ENCODE results near the gene PHF21A. TPM values are rescaled to one million over a fixed set of nuclear protein-coding genes. Genes with fewer than 3 reads are reported as not detected.

Gene PHF21A
- total RNA-seq, 4 donors from 2014 or later, result 11.2 to 22.3 (median 15.9) TPM

DNA sequence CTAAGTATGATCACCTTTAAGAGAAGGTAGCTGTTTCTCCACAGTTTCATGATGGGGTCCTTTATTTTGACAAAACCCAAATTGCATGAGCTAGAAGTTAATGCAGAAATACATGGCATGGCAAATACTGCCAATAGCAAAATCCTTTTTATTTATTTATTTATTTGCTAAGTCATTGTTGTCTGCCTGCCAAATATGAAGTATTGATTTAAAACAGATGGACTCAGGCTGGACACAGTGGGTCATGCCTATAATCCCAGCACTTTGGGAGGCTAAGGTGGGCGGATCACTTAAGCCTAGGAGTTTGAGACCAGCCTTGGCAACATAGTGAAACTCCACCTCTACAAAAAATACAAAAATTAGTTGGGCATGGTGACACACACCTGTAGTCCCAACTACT is 146.4 kb downstream of the PHF21A start:
- 78 to 100% methylated on average over 1 of the region's 1 CpG for WGBS, 2 donors

DNA sequence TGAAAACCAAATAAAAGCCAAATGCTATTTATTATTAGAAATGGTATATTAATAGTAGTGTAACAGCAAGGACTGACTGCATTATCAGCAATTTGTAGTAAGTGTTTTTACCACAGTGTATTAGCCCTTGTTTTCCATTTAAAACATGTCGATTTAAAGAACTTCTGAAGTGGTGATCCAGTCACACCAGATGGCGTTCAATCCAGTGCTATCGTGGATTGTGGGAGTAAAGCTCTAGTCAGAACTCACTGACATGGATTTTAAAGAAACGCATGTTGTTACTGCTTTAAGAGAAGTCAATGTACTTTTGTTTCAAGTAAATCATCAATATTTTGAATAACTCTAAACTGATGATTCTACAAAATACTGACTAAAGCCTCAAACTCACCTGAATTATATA is 147.7 kb downstream of the PHF21A start:
- no peak for DNase-seq
- Histone ChIP-seq H3K27me3 (no peaks in the 10 kb centered on the region), H3K9me3 (no peaks in the 10 kb centered on the region), H3K27ac (no peak overlapping the region), H3K4me1 (no peaks in the 10 kb centered on the region), H3K4me3 (no peak overlapping the region), H3K36me3 (peaks cover 0 to 77% (median 11%) of the 10 kb centered on the region in 3 donors)
- intact Hi-C loops (cut with DNase I), result no loop called here
- TF ChIP-seq, protein P1, sequence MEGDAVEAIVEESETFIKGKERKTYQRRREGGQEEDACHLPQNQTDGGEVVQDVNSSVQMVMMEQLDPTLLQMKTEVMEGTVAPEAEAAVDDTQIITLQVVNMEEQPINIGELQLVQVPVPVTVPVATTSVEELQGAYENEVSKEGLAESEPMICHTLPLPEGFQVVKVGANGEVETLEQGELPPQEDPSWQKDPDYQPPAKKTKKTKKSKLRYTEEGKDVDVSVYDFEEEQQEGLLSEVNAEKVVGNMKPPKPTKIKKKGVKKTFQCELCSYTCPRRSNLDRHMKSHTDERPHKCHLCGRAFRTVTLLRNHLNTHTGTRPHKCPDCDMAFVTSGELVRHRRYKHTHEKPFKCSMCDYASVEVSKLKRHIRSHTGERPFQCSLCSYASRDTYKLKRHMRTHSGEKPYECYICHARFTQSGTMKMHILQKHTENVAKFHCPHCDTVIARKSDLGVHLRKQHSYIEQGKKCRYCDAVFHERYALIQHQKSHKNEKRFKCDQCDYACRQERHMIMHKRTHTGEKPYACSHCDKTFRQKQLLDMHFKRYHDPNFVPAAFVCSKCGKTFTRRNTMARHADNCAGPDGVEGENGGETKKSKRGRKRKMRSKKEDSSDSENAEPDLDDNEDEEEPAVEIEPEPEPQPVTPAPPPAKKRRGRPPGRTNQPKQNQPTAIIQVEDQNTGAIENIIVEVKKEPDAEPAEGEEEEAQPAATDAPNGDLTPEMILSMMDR (IDR thresholded peaks at IDR 0.05), result no peak
- TF ChIP-seq POLR2A (IDR thresholded peaks at IDR 0.05), result no peak
- 91 to 92% methylated on average over 4 of the region's 4 CpGs for WGBS, 2 donors

More for the DNA sequence above, 146.4 kb downstream of the PHF21A start:
- H3K27ac ChIP-seq, result no peak overlapping the region
- no peaks in the 10 kb centered on the region for H3K4me1 ChIP-seq
- H3K36me3 ChIP-seq, result peaks cover 0 to 77% (median 18%) of the 10 kb centered on the region in 3 donors
- H3K4me3 ChIP-seq, result no peak overlapping the region
- TF ChIP-seq POLR2A (IDR thresholded peaks at IDR 0.05), result no peak
- TF ChIP-seq, protein P1 (IDR thresholded peaks at IDR 0.05), result no peak
- H3K9me3 ChIP-seq, result no peaks in the 10 kb centered on the region
- H3K27me3 ChIP-seq, result no peaks in the 10 kb centered on the region
- intact Hi-C loops (cut with DNase I), result no loop called here
- DNase-seq, result no peak

DNA sequence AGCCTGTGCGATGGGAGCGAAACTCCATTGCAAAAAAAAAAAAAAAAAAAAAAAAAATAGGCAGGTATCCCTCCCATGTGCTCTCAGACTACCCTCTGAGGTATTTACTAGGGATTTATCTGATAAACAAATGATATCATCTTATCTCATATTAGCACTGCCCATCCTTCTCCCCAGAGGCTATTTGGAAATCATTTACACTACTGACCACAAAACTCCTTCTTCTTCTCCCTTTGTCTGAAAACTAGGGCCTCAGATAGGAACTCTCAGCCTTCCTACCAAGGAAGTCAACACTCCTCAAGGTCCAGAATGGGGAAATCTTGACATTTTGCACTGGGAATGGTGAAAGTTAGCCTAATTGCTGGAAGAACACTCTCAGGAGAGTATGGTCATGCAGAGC is 152.4 kb downstream of the PHF21A start:
- 84 to 87% methylated on average over 2 of the region's 2 CpGs for WGBS, 2 donors
- H3K4me1 ChIP-seq, result peaks cover 0 to 13% (median 0%) of the 10 kb centered on the region in 3 donors
- intact Hi-C loops (cut with DNase I), result no loop called here
- H3K27ac ChIP-seq, result no peak overlapping the region
- H3K4me3 ChIP-seq, result no peak overlapping the region
- peaks cover 0 to 78% (median 5%) of the 10 kb centered on the region in 3 donors for H3K36me3 ChIP-seq
- no peaks in the 10 kb centered on the region for H3K27me3 ChIP-seq
- DNase-seq, result no peak
- H3K9me3 ChIP-seq, result no peaks in the 10 kb centered on the region
- TF ChIP-seq, protein P1 (IDR thresholded peaks at IDR 0.05), result no peak
- no peak for TF ChIP-seq POLR2A (IDR thresholded peaks at IDR 0.05)

- H3K27ac ChIP-seq, result no peak overlapping the region
- H3K27me3 ChIP-seq, result no peaks in the 10 kb centered on the region
- H3K36me3 ChIP-seq, result peaks cover 0 to 74% (median 5%) of the 10 kb centered on the region in 3 donors
- DNase-seq, result no peak
- H3K4me1 ChIP-seq, result peaks cover 0 to 13% (median 0%) of the 10 kb centered on the region in 3 donors
- intact Hi-C loops (cut with DNase I), result no loop called here
- no peak overlapping the region for H3K4me3 ChIP-seq
- no peaks in the 10 kb centered on the region for H3K9me3 ChIP-seq
- WGBS, 2 donors, result 64 to 83% methylated on average over 2 of the region's 2 CpGs
- no peak for TF ChIP-seq POLR2A (IDR thresholded peaks at IDR 0.05)
Measured at GRCh38 chr11:45967506-45967905, 153.7 kb downstream of the PHF21A start.

DNA sequence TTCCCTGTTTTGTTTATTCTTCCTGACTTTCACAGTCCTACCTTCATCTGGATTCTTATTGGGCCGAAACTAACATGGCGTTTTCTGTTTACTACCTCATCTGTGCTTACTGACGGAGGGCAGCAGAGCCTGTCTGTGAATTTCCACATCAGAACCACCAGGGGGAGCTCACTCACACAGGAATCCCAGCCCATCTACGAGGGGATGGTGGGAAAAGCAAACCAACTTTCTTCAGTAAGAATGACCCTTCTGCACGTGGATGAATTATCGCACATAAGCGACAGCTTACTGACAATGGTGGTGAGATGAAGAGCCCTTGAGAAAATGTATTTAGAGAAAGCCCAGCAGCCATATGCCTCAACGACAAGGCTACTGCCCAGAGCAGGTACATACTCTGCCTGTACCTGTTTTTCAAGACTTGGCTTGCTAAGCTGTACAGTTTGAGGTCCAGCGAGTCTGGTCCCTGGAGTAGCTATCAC is 156.3 kb downstream of the PHF21A start:
- intact Hi-C loops (cut with DNase I), result no loop called here
- H3K9me3 ChIP-seq, result no peaks in the 10 kb centered on the region
- H3K27me3 ChIP-seq, result no peaks in the 10 kb centered on the region
- TF ChIP-seq, protein P1 (IDR thresholded peaks at IDR 0.05), result peak; percentile 83 to 93 (median 88)
- no peak for TF ChIP-seq POLR2A (IDR thresholded peaks at IDR 0.05)
- no peak for DNase-seq
- peak overlapping the region in 3 of 4 donors; percentile 24 to 40 (median 33) for H3K27ac ChIP-seq
- peaks cover 0 to 13% (median 0%) of the 10 kb centered on the region in 3 donors for H3K4me1 ChIP-seq
- no peak overlapping the region for H3K4me3 ChIP-seq
- 12 to 26% methylated on average over 9 of the region's 9 CpGs for WGBS, 2 donors
- H3K36me3 ChIP-seq, result peaks cover 0 to 83% (median 0%) of the 10 kb centered on the region in 3 donors
